ENCODE measurements around the gene ANK3. TPM values are rescaled to one million over a fixed set of nuclear protein-coding genes. Genes with fewer than 3 reads are reported as not detected.

The ANK3 gene
- polyA plus RNA-seq, 3 donors: not detected

- no peaks in the 10 kb centered on the region for H3K4me1 Mint-ChIP-seq
- H3K27me3 Mint-ChIP-seq (ENCODE audit: low read depth in 3 of 3): peaks cover 0 to 2% (median 1%) of the 10 kb centered on the region in 3 donors
- no peaks in the 10 kb centered on the region for H3K27me3 ChIP-seq (ENCODE audit: control insufficient read depth in 2 of 2, insufficient read depth in 2 of 2, low read length in 2 of 2)
Observed at GRCh38 chr10:60338786-60339185, 50.9 kb downstream of the ANK3 start.

GRCh38 chr10:60338002-60338564 is 51.6 kb downstream of the ANK3 start:
- Histone ChIP-seq H2AFZ (ENCODE audit: insufficient read depth, low read depth, low read length, poor library complexity, severe bottlenecking) (no peak overlapping the region), H3K27ac (ENCODE audit: low read depth in 1 of 2, low read length in 2 of 2) (no peak overlapping the region), H4K20me1 (ENCODE audit: insufficient read depth, low read length) (no peaks in the 10 kb centered on the region), H3K4me3 (replicated peaks in 1 of 3; ENCODE audit: low read depth in 2 of 3, low read length in 3 of 3) (no peak overlapping the region), H3K9ac (ENCODE audit: insufficient read depth, low read length, poor library complexity, severe bottlenecking) (no peak overlapping the region), H3K27me3 (ENCODE audit: control insufficient read depth in 2 of 2, insufficient read depth in 2 of 2, low read length in 2 of 2) (no peaks in the 10 kb centered on the region), H3K4me1 (ENCODE audit: control insufficient read depth in 1 of 2, insufficient read depth in 2 of 2, low read length in 2 of 2) (no peaks in the 10 kb centered on the region), H3K79me2 (ENCODE audit: insufficient read depth, low read length) (no peaks in the 10 kb centered on the region), H3K9me3 (replicated peaks in 1 of 2; ENCODE audit: control insufficient read depth in 1 of 2, insufficient read depth in 1 of 2, low read length in 2 of 2) (no peaks in the 10 kb centered on the region), H3K4me2 (replicated peaks; ENCODE audit: extremely low read depth, low read length, poor library complexity, severe bottlenecking) (no peak overlapping the region), H3K36me3 (replicated peaks in 1 of 2; ENCODE audit: control insufficient read depth in 1 of 2, insufficient read depth in 2 of 2, low read length in 2 of 2) (no peaks in the 10 kb centered on the region)
- H3K4me1 Mint-ChIP-seq: no peaks in the 10 kb centered on the region
- H3K27me3 Mint-ChIP-seq (ENCODE audit: low read depth in 3 of 3): peaks cover 0 to 2% (median 1%) of the 10 kb centered on the region in 3 donors
- intact Hi-C loops (cut with micrococcal nuclease): no loop called here
- no peak overlapping the region for H3K4me3 Mint-ChIP-seq
- DNase-seq: no peak
- TF ChIP-seq CTCF (IDR thresholded peaks at IDR 0.05): no peak
- H3K9me3 Mint-ChIP-seq: peaks cover 0 to 7% (median 3%) of the 10 kb centered on the region in 7 donors
- H3K27ac Mint-ChIP-seq: no peak overlapping the region
- no CpG with 5 or more reads among the region's 2 CpGs for WGBS (ENCODE audit: insufficient coverage)
- H3K36me3 Mint-ChIP-seq: no peaks in the 10 kb centered on the region

More at GRCh38 chr10:60338786-60339185, 50.9 kb downstream of the ANK3 start:
- H4K20me1 ChIP-seq (ENCODE audit: insufficient read depth, low read length): no peaks in the 10 kb centered on the region
- H3K4me3 ChIP-seq (replicated peaks in 1 of 3; ENCODE audit: low read depth in 2 of 3, low read length in 3 of 3): no peak overlapping the region
- intact Hi-C loops (cut with micrococcal nuclease): no loop called here
- WGBS (ENCODE audit: insufficient coverage): 100% methylated on average over 1 of the region's 2 CpGs
- no peaks in the 10 kb centered on the region for H3K9me3 ChIP-seq (replicated peaks in 1 of 2; ENCODE audit: control insufficient read depth in 1 of 2, insufficient read depth in 1 of 2, low read length in 2 of 2)
- H3K4me3 Mint-ChIP-seq: no peak overlapping the region
- TF ChIP-seq CTCF (IDR thresholded peaks at IDR 0.05): no peak
- no peak overlapping the region for H3K4me2 ChIP-seq (replicated peaks; ENCODE audit: extremely low read depth, low read length, poor library complexity, severe bottlenecking)
- peaks cover 0 to 7% (median 3%) of the 10 kb centered on the region in 7 donors for H3K9me3 Mint-ChIP-seq
- no peak overlapping the region for H2AFZ ChIP-seq (ENCODE audit: insufficient read depth, low read depth, low read length, poor library complexity, severe bottlenecking)
- H3K4me1 ChIP-seq (ENCODE audit: control insufficient read depth in 1 of 2, insufficient read depth in 2 of 2, low read length in 2 of 2): no peaks in the 10 kb centered on the region
- no peaks in the 10 kb centered on the region for H3K79me2 ChIP-seq (ENCODE audit: insufficient read depth, low read length)
- H3K27ac Mint-ChIP-seq: no peak overlapping the region
- H3K36me3 Mint-ChIP-seq: no peaks in the 10 kb centered on the region
- H3K27ac ChIP-seq (ENCODE audit: low read depth in 1 of 2, low read length in 2 of 2): no peak overlapping the region
- no peak overlapping the region for H3K9ac ChIP-seq (ENCODE audit: insufficient read depth, low read length, poor library complexity, severe bottlenecking)
- no peak for DNase-seq
- H3K36me3 ChIP-seq (replicated peaks in 1 of 2; ENCODE audit: control insufficient read depth in 1 of 2, insufficient read depth in 2 of 2, low read length in 2 of 2): no peaks in the 10 kb centered on the region

Measured in CD14-positive monocyte (primary cell).